Colonic mucosa (tissue), 4 donors: ENCODE results near the gene PIP5K1C. TPM values are rescaled to one million over a fixed set of nuclear protein-coding genes. Genes with fewer than 3 reads are reported as not detected.
A peak's percentile ranks its signal among the peaks of the same experiment; 100 is the strongest.
"Not testable (repeated sequence)": the region's sequence is repeated elsewhere in the genome, so short reads cannot be mapped to it uniquely, and the experiment has no call there.

Experiments used
- DNase-seq: peaks from one replicate; pipeline ENCODE4 v3.0.0-alpha.2; 2020
- H3K27ac ChIP-seq: fragments of 200-600 bp; one replicate; pipeline ENCODE4 v1.8.0; 2021
- H3K27me3 ChIP-seq: fragments of 200-600 bp; one replicate; pipeline ENCODE4 v1.8.0; 2021
- H3K36me3 ChIP-seq: fragments of 200-600 bp; one replicate; pipeline ENCODE4 v1.8.0; 2021
- H3K4me1 ChIP-seq: fragments of 200-600 bp; one replicate; pipeline ENCODE4 v1.8.0; 2021; ENCODE audit warnings: mild to moderate bottlenecking
- H3K4me3 ChIP-seq: fragments of 200-600 bp; one replicate; pipeline ENCODE4 v1.8.0; 2021
- H3K9ac ChIP-seq, 2 donors: one replicate each; pipeline ENCODE4 v1.7.0; 2013; ENCODE audit warnings: control low read depth in 2 of 2, low read depth in 2 of 2, low read length in 2 of 2
- H3K9me3 ChIP-seq: fragments of 200-600 bp; one replicate; pipeline ENCODE4 v1.8.0; 2021
- CTCF ChIP-seq: fragments of 200-600 bp; IDR thresholded peaks from one replicate; pipeline ENCODE4 v1.8.0; 2022; ENCODE audit warnings: antibody characterized with exemption, mild to moderate bottlenecking
- intact Hi-C: fragments of 100-400 bp; cut with DNase I; formaldehyde crosslinking; loops from one replicate; pipeline ENCODE4 v1.14.1; 2022
- total RNA-seq, 2 donors: library from RNA; stranded (reverse); fragmentation: NEBNext Ultra II Directional in 1 of 2; extraction: Animal tissue kit (Norgen Biotek cat#: 25700) in 1 of 2; gene quantifications; one replicate each; pipeline ENCODE4 v1.2.1, GENCODE V29; 2021
- donor health status: healthy.
- donor health status: DM: no; HTN: no; CAD: no.
- donor health status: DM: no; HTN: no; CAD: no.

Gene PIP5K1C
- total RNA-seq, 2 donors from 2014 or later: 22.8 to 31.2 TPM

GRCh38 chr19:3632098-3632497 is 68.2 kb downstream of the PIP5K1C start:
- Histone ChIP-seq H3K36me3 (no peaks in the 10 kb centered on the region), H3K4me1 (peaks cover 4% of the 10 kb centered on the region), H3K9me3 (no peaks in the 10 kb centered on the region), H3K4me3 (no peak overlapping the region), H3K9ac (no peak overlapping the region), H3K27ac (no peak overlapping the region), H3K27me3 (no peaks in the 10 kb centered on the region)
- TF ChIP-seq CTCF: no peak
- no peak for DNase-seq
- intact Hi-C loops: no loop called here

DNA sequence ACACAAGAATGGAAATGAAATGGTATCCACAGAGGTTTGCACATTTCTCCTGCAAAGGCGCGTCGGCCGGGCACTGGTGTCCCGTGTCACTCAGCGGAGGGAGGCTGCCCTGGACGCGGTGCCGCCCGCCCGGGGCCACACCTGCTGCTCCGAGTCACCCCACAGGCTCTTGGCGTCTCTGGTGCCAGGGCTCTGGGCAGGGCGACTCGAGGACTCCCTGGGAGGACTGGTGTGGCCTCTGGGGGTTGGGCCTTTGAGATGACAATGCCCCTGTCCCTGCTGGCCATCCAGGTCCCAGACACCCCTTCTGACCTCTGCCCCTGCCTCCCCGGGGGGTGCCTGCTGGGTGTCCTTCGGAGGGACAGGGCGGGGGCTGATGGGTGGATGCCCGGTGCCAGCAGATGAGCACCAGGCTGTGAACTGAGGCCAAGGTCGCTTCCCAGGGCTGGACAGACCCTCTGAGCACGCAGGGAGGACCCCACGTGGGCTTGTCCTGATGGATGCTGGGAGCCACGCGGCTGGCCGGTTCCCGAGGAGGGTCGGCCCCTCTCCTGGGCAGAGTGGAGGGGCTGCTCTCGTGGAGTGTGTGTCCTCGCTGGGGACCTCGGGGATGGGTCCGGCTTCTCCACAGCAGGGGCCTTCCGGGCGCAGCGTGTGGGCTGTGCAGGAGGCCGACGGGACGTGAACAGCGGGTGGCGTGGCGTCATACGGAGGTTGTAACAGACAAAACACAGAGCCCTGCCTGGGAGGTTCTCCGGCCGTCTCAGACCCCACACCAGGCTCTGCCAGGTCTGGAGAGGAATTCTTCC is 69.0 kb downstream of the PIP5K1C start:
- no peak overlapping the region for H3K27ac ChIP-seq
- no peak for TF ChIP-seq CTCF
- H3K36me3 ChIP-seq: no peaks in the 10 kb centered on the region
- no peak overlapping the region for H3K9ac ChIP-seq
- no peak overlapping the region for H3K4me3 ChIP-seq
- H3K9me3 ChIP-seq: no peaks in the 10 kb centered on the region
- H3K27me3 ChIP-seq: no peaks in the 10 kb centered on the region
- intact Hi-C loops: no loop called here
- no peak for DNase-seq
- peaks cover 4% of the 10 kb centered on the region for H3K4me1 ChIP-seq

GRCh38 chr19:3628766-3629165 is 71.5 kb downstream of the PIP5K1C start:
- H3K4me3 ChIP-seq, H3K9me3 ChIP-seq, H3K27ac ChIP-seq, H3K27me3 ChIP-seq, H3K9ac ChIP-seq, DNase-seq, H3K36me3 ChIP-seq, intact Hi-C loops: not testable (repeated sequence)
- peaks cover 14% of the 10 kb centered on the region for H3K4me1 ChIP-seq

DNA sequence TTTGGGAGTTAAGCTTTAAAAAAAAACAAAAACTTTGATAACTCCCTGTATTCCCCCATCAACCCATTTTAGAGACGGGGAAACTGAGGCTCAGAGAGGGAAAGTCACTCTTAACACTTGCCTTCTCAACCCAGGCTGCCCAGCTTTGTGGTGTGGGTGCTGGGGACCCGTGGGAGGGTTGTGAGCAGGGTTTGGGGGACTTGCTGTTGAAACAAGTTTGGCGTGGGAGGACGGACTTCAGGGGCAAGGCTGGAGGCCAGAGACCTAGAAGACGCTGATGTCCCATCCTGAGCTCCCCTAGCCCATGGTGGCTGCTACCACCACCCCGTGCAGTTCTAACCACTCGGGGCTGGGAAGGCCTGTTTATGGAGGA is 72.9 kb downstream of the PIP5K1C start:
- Histone ChIP-seq H3K9ac (peak overlapping the region in 1 of 2 donors; percentile 8), H3K9me3 (no peaks in the 10 kb centered on the region), H3K36me3 (no peaks in the 10 kb centered on the region), H3K4me1 (peaks cover 14% of the 10 kb centered on the region), H3K27ac (peak overlapping the region; percentile 77), H3K4me3 (peak overlapping the region; percentile 97), H3K27me3 (no peaks in the 10 kb centered on the region)
- peak; percentile 35 for DNase-seq
- no peak for TF ChIP-seq CTCF
- intact Hi-C loops: no loop called here

- intact Hi-C loops: no loop called here
- Histone ChIP-seq H3K4me3 (peak within 1 kb of the TSS; percentile 97), H3K9ac (peak within 1 kb of the TSS; percentile 66 to 81), H3K9me3 (no peaks in the 10 kb centered on the region), H3K4me1 (peaks cover 14% of the 10 kb centered on the region), H3K27ac (peak within 1 kb of the TSS; percentile 77), H3K27me3 (no peaks in the 10 kb centered on the region), H3K36me3 (no peaks in the 10 kb centered on the region)
- no peak for TF ChIP-seq CTCF
- peak; percentile 100 for DNase-seq
Observed at GRCh38 chr19:3626473-3627350, 73.6 kb downstream of the PIP5K1C start, which contains the start of gene CACTIN. Gene CACTIN (minus strand): TSS chr19:3626790. CDS start chr19:3626762, 28 bp downstream.
